ENCODE measurements around the gene CLEC2D.

CLEC2D gene

GRCh38 chr12:9740106-9740750 is 70.7 kb downstream of the CLEC2D start:
- DNase-seq (ENCODE audit: insufficient read length, low spot score) (no peak), FAIRE-seq (no peak)
- TF ChIP-seq POLR2A (IDR thresholded peaks at IDR 0.05; ENCODE audit: low read depth, low read length): no peak

GRCh38 chr12:9741726-9742125 is 72.2 kb downstream of the CLEC2D start:
- FAIRE-seq (no peak), DNase-seq (ENCODE audit: insufficient read length, low spot score) (no peak)
- TF ChIP-seq POLR2A (IDR thresholded peaks at IDR 0.05; ENCODE audit: low read depth, low read length): no peak

- FAIRE-seq (no peak), DNase-seq (ENCODE audit: insufficient read length, low spot score) (no peak)
- no peak for TF ChIP-seq POLR2A (IDR thresholded peaks at IDR 0.05; ENCODE audit: low read depth, low read length)
These were observed 73.1 kb downstream of the CLEC2D start for GRCh38 chr12:9742661-9743060.

- FAIRE-seq (no peak), DNase-seq (ENCODE audit: insufficient read length, low spot score) (no peak)
- TF ChIP-seq POLR2A (IDR thresholded peaks at IDR 0.05; ENCODE audit: low read depth, low read length): no peak
These were observed 75.7 kb downstream of the CLEC2D start for GRCh38 chr12:9745199-9745598.

Measured in H54 (cell line).